ENCODE measurements around the gene ZNF428.

GRCh38 chr19:43575156-43575950 lies 44.1 kb downstream of the ZNF428 start, which contains the start of the genes PINLYP and XRCC1:
- no peak for TF ChIP-seq CTCF (IDR thresholded peaks at IDR 0.05; ENCODE audit: low read length)
- no peak for TF ChIP-seq EZH2 (IDR thresholded peaks at IDR 0.05; ENCODE audit: borderline replicate concordance, low read length)

All from OCI-LY1 (cell line).